GM19099 (cell line): ENCODE data around the gene ADAMTS16.

Experiments used
- POLR2A ChIP-seq: IDR thresholded peaks from 3 replicates; pipeline ENCODE4 v1.6.1; 2011; ENCODE audit warnings: low read depth; ENCODE audit not compliant: insufficient read length; ENCODE audit errors: extremely low read depth

Gene ADAMTS16

DNA sequence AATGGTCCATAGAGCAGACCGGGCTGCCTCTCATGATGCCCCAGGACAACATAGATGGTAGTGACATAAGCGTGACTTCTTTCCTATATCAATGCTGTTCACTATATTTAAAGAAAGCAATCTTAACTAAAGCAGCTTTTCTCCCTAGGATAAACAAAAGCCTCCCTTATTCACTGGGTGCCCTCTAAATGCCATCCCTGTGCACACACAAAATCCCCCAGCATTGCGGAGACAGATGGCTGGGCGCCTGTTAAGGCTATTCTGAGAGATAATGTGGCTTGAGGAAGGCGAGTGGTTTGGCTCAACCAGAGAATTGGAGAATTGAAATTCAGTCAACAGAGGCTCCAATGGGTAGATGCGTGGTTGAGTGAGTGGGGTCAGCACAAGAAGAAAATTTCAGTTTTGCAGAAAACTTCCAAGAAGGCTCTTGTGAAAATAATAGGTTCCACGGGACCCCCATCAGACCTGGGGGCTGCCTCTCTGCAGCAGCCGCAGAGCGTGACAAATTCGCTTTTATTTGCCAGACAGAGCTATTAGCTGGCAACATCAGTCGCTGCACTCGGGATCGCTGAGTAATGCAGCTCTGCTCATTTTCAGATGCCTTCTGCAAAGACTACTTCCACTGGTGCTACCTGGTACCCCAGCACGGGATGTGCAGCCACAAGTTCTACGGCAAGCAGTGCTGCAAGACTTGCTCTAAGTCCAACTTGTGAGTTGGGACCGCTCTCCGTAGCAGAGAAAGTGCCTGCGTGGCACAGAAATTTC lies 178.5 kb downstream of the ADAMTS16 start:
- TF ChIP-seq POLR2A, result no peak

DNA sequence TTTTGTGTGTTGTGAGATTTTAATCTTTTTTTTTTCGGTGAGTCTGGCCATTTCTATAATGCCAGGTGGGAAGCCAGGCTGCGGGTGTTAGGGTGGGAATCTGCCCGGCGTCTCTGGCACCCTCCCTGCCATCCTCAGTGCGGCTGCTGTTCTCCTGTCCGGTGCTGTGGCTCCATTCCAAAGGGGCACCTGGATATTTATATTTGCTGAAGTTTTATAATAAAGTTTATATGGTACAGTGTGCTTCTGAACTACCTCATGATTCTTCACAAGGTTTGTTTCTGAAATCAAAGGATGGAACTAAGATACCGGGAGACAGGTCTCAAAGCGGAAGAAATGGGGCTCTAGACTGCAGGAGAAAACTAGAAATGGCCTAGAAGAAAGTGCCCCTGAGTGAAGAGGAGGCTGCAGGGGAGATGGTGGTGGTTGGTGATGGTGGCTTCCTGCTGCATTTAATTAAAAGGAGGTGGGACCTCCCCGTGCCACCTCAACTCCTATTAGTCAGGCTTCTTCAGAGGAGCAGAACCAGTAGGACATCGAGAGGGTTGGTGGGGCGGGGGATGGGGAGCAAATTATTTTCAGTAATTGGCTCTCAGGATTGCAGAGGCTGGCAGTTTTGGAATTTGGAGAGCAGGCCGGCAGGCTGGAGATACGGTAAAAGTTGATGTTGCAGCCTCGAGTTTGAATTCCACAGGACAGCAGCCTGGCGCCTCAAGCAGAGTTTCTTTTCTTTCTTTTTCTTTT lies 180.1 kb downstream of the ADAMTS16 start:
- no peak for TF ChIP-seq POLR2A

DNA sequence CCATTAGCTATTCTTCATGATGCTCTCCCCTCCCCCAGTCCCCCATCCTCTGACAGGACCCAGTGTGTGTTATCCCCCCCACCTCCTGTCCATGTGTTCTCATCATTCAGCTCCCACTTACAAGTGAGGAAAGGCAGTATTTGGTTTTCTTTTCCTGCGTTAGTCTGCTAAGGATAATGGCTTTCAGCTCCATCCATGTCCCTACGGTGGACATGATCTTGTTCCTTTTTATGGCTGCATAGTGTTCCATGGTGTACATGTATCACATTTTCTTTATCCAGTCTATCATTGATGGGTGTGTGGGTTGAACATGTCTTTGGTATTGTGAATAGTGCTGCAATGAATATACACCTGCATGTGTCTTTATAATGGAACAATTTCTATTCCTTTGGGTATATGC lies 181.0 kb downstream of the ADAMTS16 start:
- TF ChIP-seq POLR2A, result no peak

DNA sequence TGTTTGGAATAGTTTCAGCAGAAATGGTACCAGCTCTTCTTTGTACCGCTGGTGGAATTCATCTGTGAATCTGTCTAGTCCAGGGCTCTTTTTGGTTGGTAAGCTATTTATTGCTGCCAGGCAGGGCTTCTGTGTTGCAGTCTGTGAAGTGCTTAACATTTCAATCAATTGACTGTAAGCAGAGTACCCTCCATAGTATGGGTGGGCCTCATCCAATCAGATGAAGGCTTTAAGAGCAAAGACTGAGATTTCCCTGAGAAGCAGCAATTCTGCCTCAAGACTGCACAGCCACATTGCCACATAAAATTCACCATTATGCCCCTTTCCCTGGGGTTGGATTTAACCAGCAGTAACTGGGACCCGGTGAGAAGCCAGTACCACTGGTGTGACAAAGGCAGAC lies 183.4 kb downstream of the ADAMTS16 start:
- no peak for TF ChIP-seq POLR2A

DNA sequence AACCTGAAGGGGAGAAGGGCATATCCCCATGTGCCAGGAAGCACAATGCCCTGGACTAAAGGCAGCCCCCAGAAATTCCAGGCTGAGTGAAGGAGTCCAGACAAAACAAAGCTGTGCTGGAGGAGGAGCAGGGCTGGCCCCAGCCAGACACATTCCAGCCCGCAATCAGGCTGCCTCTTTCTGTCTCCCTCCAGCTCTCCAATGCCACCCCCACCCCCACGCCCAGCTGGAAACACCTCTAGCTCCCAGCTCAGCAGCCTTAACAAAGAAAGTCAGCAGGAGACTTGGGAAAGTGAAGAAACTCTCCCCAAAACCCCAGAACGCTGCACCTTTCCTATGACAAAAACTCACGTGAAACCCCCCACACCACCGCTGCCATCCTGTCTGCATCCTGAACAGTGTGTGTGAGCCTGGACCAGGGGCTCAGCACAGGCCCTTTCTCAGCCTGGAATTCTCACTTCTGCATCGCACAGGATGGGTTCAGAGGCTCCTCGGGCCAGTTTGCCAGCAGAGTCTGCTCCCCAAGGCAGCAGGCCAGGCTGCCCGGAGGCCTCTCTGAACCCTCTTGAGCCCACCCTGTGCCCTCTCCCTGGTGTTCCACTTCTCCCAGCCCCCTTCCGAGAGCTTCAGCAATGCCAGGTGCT lies 186.1 kb downstream of the ADAMTS16 start:
- TF ChIP-seq POLR2A, result no peak

DNA sequence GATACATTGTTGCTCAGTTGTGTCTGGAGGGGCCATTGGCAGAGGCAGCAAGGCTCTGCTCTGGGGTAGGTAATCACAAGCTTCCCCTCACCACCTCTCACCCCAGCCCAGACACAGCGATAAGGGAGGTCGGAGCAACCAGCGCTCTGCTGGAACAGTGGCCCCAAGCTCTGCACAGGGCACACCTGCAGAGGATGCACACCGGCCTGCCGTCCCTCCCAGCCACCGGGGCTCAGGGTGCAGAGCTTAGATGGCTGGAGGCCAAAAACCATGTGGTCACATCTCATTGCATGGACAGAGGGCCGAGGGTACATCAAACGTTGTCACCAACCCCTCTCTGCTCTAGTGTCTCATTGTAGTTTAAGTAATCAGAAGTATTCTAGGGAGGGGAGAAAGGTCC lies 187.0 kb downstream of the ADAMTS16 start:
- TF ChIP-seq POLR2A, result no peak

DNA sequence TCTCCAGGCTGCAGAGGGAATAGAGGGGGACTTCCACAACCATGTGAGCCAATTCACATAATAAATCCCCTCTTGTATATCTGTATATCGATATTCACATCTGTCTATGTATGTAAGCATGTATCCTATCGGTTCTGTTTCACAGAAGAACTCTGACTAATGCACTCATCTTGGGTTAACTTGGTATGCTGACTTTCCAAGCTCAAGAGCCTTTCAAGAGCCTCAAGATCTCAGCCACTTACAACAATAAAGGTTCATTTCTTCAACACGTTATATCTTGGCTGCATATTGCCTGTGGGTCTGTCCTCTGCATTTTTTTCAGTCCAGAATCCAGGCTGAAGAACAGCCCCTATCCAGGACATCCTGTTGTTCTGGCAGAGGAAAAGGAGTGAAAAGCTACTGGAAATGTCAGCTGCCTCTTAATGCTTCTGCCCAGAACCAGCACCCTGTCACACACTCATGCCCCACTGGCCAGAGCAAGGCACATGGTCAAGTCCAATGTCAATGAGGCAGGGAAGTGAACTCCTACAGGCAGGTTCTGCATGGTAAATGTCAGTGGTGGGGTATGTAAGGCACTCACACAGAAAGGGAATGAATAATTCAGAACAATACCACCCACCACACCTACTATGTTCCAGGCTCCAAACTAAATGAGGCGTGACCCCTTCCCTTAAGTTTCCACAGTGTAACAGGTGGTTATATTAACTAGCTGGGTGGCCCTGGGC lies 190.8 kb downstream of the ADAMTS16 start:
- TF ChIP-seq POLR2A, result no peak

DNA sequence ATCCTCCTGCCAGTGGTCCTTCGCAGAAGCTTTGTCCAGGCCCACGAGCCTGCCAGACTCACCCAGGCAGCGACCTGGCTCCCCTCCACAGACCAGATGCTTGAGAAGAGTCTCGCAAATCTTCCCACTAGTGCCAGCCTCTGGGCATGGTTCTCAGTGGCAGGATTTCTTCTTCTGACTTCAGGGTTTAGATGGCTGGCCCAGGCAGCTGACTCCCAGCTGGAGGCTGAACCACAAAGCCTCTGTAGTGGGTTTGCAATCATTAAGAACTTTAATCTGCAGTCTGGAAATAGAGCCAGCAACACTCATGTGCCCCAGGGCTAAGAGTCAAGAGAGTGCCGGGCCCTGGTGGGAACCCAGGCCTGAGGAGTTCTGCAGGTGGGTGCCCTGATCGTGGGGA lies 191.7 kb downstream of the ADAMTS16 start:
- TF ChIP-seq POLR2A, result no peak

DNA sequence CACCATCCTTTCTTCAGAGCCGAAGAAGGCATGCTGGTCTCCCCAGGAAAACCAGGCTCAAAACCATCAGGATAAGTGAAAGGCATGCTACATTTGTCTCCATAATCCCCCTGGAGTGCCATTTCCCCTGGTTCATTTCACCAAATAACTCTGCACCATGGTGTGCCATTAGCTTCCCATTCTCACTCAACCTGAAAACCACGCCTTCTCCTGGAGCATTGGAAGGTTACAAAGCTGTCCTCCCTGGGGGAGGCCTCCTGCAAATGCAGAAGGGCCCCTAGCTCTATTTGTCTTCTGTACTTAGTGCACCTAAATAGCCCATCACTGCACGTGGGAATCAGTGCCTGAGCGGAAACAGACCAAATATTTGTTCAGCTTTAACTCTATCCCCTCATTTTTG lies 192.2 kb downstream of the ADAMTS16 start:
- TF ChIP-seq POLR2A, result no peak

DNA sequence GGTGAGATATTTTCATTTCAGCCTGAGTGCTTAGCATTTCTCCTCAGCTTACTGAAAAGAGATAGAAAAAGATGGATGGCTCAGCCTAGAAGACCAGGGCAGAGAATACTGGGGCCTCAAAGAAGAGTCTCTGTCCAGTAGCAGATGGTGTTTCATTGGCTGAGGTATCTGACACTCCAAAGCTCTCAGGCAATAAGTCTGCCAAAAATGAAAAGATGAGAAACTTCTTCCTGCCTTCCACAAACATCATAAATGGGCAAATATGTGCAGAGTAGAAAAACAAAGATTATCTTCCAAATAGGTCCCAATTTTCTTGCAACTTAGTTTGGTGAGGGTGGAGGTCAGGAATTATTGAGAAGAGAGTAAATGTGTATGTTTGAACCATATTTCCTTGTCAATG lies 195.0 kb downstream of the ADAMTS16 start:
- no peak for TF ChIP-seq POLR2A

DNA sequence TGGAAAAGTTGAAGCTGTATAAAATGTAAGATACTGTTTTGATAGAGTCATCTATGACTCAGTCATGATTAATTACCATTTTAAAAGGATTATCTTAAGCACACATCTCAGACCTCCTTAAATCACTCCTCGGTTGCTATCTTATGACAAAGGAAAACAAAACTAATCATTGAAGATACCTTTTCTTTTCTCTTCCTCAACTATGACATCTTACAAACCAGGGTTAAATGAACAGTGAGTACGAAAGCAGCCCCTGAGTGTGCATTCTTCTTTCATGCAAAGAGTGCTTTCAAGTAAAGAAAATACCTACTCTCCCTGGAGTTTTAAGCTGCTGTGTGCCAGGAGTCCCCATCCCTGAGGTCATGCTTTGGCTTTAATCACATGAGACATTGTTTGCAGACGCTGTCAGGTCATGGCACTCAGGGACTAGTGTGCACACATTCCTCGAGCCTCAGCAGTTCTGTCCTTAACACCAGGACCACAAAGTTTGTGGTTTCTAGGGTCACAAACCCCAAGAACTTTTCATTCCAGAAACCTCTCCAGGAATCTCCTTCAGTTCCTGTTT lies 195.7 kb downstream of the ADAMTS16 start:
- TF ChIP-seq POLR2A, result no peak

DNA sequence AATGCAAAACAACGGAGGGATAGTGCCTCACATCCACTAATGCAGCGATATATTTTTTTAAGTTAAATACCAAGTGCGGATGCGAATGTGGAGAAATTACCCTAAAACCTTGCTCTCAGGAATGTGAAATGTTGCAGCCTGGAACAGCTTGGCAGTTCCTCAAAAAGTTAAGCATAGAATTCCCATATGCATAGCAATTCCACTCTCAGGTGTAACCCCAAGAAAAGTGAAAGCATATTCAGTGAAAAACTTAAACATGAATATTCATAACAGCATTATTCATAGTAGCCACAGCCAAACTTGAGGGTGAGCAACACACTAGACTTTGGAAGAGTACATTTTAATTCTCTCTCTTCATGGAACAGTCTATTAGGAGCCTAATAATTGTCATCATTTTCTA lies 199.1 kb downstream of the ADAMTS16 start:
- no peak for TF ChIP-seq POLR2A

DNA sequence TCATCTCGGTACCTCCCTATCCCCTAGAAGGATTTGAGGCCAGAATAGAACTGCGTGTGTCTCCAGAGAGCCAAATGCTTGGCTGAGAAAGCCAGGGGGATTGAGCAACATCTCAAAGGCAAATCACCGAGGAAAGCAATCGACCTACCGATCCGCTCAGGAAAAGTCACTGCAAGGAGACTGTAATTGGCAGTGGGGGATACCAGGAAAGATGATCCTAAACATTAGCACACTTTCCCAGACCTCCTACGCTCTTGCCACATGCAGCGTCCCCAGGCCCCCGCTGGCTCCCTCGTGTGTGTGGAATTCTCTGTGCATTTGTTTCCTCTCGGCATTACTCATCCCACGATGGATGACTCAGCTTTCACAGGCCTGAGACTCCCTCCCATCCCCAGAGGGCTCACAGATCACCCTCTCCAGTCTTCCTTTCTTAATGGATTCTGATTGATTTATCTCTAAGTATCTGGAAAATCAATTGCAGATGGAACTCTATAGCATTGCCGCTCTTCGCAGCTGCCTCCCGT lies 200.1 kb downstream of the ADAMTS16 start:
- no peak for TF ChIP-seq POLR2A

DNA sequence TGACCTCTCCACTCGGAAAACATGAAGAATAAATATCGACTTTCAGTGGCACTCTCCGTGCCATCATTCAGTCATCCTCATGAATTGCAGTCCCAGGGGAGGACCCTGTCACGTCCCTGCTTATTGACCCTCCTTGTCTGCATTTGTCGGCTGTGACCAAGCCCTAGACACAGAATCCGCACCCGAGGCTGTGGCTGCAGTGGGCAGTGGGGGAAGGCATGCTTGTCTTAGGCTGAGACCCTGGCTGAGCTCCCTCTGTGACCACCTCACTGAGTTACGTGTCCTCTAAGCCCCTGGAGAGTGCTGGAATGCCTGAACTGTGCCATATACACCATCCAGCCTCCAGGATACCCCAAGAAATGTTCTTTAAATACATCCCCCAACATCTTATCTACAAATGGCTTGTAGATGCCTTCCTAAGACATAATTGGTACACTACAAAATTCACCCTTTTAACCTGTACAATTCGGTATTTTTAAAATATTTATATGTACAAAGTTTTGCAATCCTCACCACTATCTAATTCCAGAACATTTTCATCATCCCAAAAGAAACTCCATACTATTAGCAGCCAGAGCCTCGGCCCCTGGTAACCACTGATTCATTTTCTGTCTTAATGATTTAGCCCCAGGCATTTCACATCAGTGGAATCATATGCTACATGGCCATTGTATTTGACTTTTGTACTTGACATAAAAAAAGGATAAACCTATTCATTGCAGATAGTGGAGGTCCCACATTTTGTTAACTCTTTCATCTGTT lies 201.6 kb downstream of the ADAMTS16 start:
- no peak for TF ChIP-seq POLR2A
